Prostate gland (tissue), 2 donors: ENCODE data around the gene POU2F1. TPM values are rescaled to one million over a fixed set of nuclear protein-coding genes. Genes with fewer than 3 reads are reported as not detected.

Experiments
- DNase-seq: peaks from one replicate; pipeline ENCODE4 v3.0.0-alpha.2; 2019; ENCODE audit warnings: low spot score
- H3K27ac ChIP-seq, 2 donors: fragments of 200-600 bp; sonication (generic); 2 replicates each; pipeline ENCODE4 v1.5.1; 2017 to 2019
- H3K27me3 ChIP-seq: fragments of 200-600 bp; sonication (generic); replicated peaks from 2 replicates; pipeline ENCODE4 v1.5.1; 2019; ENCODE audit not compliant: insufficient read depth
- H3K36me3 ChIP-seq, 2 donors: fragments of 200-600 bp; sonication (generic); 1 replicate in 1 of 2; 2 replicates in 1 of 2; pipeline versions ENCODE4 v1.5.1 to v1.8.1; 2017 to 2019
- H3K4me1 ChIP-seq: fragments of 200-600 bp; sonication (generic); replicated peaks from 2 replicates; pipeline ENCODE4 v1.5.1; 2019
- H3K4me3 ChIP-seq, 2 donors: fragments of 200-600 bp; sonication (generic); 2 replicates each; pipeline ENCODE4 v1.5.1; 2017 to 2019
- H3K9me3 ChIP-seq: fragments of 200-600 bp; sonication (generic); 2 replicates; pipeline ENCODE4 v1.5.1; 2017
- POLR2A ChIP-seq: fragments of 450-650 bp; IDR thresholded peaks from one replicate; pipeline ENCODE4 v1.6.1; 2016; ENCODE audit warnings: antibody characterized with exemption, mild to moderate bottlenecking
- POLR2AphosphoS5 ChIP-seq: sonication (generic); formaldehyde crosslinking; IDR thresholded peaks from one replicate; pipeline ENCODE4 v1.6.1; 2017; ENCODE audit warnings: antibody characterized with exemption
- WGBS: methylation state at CpG from one replicate; pipeline ENCODE4 v1.1.5; 2018; 5-methylcytosine and 5-hydroxymethylcytosine counted together
- intact Hi-C: fragments of 100-400 bp; cut with DNase I; formaldehyde crosslinking; loops from one replicate; pipeline ENCODE4 v1.14.2; 2022
- total RNA-seq, 2 donors: library from RNA; depleted of rRNA; stranded (reverse); fragments of >200 nt; gene quantifications; one replicate each; pipeline ENCODE4 v1.1.0, GENCODE V29; 2016
- TF ChIP-seq, protein P1 (sequence below), 4 experiments: fragments of 200-600 bp in 2 of 4; fragments of 450-650 bp in 2 of 4; sonication (generic) in 2 of 4; IDR thresholded peaks; 1 replicate in 3 of 4; 2 replicates in 1 of 4; pipeline ENCODE4 v1.5.1; 2016 to 2019; ENCODE audit warnings: antibody characterized with exemption in 4 of 4, mild to moderate bottlenecking in 2 of 4, moderate library complexity in 2 of 4

Gene POU2F1
- total RNA-seq, 2 donors from 2014 or later, result 10.9 to 26.6 TPM

DNA sequence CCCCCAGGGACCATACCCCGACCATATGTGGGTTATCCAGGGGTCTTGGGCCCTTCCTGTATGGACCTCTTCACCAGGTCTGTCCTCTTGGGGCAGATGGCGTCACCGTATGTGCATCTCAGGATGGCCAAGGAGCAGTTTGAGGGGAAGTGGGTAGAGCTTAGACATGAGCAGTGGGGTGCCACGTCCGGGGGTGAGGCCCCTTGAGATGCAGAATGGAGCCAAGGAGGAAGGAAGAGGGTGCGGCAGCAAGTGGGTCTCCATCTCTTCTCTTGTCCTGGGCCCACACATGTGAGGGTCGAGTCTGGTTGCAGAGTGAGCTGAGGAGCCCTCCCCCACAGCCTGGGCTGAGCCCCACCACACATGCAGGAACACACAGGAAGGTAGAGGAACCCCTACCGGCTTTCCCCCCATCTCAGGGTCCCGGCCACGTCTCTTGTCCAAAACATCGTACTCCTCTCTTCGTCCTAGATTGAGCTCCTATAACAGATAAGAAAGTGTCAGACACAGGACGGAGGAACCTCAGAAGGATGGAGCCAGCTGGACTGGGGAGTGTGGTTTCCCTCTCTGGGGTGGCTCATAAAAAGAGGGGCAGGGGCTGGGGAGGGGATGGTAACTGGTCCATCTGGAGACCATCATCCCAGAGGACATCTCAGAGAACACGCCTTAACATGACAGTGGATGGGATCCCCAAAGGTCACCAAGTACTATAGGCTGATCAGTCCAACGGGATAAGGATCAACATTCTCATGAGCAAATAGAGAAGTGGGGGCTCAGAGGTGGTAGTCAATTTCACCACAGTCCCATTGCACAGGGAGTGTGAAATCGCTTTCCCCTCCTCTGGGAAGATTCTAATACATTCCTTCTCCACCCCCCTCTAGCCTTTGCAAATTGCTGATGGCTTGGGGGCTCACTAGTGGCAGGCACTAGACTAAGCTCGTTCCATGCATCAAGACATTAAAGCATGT lies 217.8 kb downstream of the POU2F1 start:
- 83% methylated on average over 17 of the region's 17 CpGs for WGBS
- no peak overlapping the region for H3K4me3 ChIP-seq
- peaks cover 2% of the 10 kb centered on the region for H3K27me3 ChIP-seq
- intact Hi-C loops, result no loop called here
- TF ChIP-seq POLR2A (no peak), POLR2AphosphoS5 (no peak)
- TF ChIP-seq, protein P1, sequence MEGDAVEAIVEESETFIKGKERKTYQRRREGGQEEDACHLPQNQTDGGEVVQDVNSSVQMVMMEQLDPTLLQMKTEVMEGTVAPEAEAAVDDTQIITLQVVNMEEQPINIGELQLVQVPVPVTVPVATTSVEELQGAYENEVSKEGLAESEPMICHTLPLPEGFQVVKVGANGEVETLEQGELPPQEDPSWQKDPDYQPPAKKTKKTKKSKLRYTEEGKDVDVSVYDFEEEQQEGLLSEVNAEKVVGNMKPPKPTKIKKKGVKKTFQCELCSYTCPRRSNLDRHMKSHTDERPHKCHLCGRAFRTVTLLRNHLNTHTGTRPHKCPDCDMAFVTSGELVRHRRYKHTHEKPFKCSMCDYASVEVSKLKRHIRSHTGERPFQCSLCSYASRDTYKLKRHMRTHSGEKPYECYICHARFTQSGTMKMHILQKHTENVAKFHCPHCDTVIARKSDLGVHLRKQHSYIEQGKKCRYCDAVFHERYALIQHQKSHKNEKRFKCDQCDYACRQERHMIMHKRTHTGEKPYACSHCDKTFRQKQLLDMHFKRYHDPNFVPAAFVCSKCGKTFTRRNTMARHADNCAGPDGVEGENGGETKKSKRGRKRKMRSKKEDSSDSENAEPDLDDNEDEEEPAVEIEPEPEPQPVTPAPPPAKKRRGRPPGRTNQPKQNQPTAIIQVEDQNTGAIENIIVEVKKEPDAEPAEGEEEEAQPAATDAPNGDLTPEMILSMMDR (IDR thresholded peaks at IDR 0.05), result no peak
- H3K36me3 ChIP-seq, result no peaks in the 10 kb centered on the region
- no peaks in the 10 kb centered on the region for H3K9me3 ChIP-seq
- no peak overlapping the region for H3K27ac ChIP-seq
- no peaks in the 10 kb centered on the region for H3K4me1 ChIP-seq
- no peak for DNase-seq

DNA sequence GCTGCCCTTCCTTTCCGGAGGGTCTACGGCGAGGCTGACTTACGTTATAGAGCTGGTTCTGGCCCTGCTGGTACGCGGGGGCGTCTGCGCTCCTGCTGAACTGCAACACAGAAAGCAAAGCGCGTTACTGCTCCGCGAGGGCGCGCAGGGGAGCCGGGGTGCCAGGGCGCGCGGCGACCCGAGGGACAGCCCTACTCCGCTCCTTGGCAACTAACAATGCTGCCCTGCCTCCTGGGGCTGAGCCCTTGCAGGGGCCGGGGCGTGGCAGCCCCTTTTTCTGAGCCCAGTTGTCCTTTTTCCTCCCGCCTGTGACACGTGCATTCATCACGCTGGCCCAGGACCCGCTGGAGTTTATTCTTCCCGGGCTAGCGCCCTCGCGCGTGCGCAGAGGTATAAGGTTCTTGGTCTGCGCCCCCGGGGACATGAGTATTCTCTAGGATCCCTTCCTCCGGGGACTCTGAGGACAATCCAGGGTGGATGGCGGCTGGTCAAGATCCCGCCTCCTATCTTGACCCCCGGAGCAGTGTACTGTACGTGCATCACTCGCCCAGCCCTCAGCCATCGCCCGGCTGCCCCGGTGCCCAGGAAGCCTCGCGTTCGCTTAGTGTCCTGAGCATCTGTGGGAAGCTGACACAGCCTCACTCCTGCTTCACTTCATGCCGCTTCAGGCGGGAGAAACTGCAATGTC lies 218.8 kb downstream of the POU2F1 start:
- H3K4me3 ChIP-seq, result peak overlapping the region; percentile 12 to 22
- no peak overlapping the region for H3K27ac ChIP-seq
- no peaks in the 10 kb centered on the region for H3K9me3 ChIP-seq
- 8% methylated on average over 47 of the region's 49 CpGs for WGBS
- intact Hi-C loops, result no loop called here
- no peak for DNase-seq
- H3K4me1 ChIP-seq, result no peaks in the 10 kb centered on the region
- TF ChIP-seq POLR2A, result no peak
- TF ChIP-seq, protein P1 (IDR thresholded peaks at IDR 0.05), result peak in 2 of 4 experiments; percentile 12 to 14
- H3K27me3 ChIP-seq, result peaks cover 2% of the 10 kb centered on the region
- no peaks in the 10 kb centered on the region for H3K36me3 ChIP-seq

DNA sequence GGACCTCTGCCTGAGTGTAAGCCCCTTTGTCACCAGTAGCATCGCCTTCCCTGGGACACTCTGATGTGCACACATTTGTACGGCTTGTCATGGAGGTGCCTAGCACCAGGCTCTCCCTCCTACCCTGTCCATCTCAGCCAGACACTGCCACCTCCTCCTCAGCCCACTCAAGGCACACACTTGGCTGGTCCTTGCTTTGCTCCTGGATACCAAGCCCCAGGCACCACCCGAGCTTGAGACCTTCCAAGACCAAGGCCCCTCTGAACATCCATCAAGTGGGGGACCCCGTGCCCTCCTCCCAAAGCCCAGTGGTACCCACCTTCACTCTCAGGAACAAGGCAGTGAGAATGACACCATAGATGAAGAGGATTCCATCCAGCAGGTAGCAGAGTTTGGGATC lies 219.7 kb downstream of the POU2F1 start:
- intact Hi-C loops, result loop anchor here (5.0 kb wide), 2 partner anchors 92 to 173 kb away; no protein-coding TSS in a partner anchor
- no peak overlapping the region for H3K4me3 ChIP-seq
- no peaks in the 10 kb centered on the region for H3K4me1 ChIP-seq
- H3K27me3 ChIP-seq, result peaks cover 2% of the 10 kb centered on the region
- no peak for DNase-seq
- no peak overlapping the region for H3K27ac ChIP-seq
- no peaks in the 10 kb centered on the region for H3K9me3 ChIP-seq
- TF ChIP-seq POLR2A (no peak), POLR2AphosphoS5 (no peak)
- TF ChIP-seq, protein P1 (IDR thresholded peaks at IDR 0.05), result no peak
- no peaks in the 10 kb centered on the region for H3K36me3 ChIP-seq
- 98% methylated on average over 4 of the region's 4 CpGs for WGBS

DNA sequence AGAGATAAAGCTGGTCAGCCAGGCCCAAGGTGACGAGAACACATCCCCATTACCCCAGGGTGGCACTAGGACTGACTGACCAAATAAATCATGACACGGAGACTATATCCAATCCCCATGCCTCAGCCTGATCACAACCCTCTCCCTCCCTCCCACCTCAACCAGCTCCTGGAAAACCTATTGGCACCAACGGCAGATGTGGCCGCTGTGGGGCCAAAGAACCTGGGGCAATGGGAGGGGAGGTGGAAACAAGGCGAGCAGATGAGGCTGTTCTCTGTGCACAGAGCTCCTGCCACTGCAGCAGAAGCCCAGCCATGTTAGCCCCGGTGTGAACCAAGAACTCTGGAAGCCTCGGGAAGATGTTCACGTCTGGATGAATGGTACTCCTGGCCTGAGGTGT lies 220.1 kb downstream of the POU2F1 start:
- no peaks in the 10 kb centered on the region for H3K4me1 ChIP-seq
- intact Hi-C loops, result loop anchor here (5.0 kb wide), 2 partner anchors 92 to 173 kb away; no protein-coding TSS in a partner anchor
- DNase-seq, result no peak
- H3K27me3 ChIP-seq, result peaks cover 2% of the 10 kb centered on the region
- H3K27ac ChIP-seq, result no peak overlapping the region
- 97% methylated on average over 8 of the region's 8 CpGs for WGBS
- no peaks in the 10 kb centered on the region for H3K9me3 ChIP-seq
- TF ChIP-seq POLR2A (no peak), POLR2AphosphoS5 (no peak)
- TF ChIP-seq, protein P1 (IDR thresholded peaks at IDR 0.05), result no peak
- H3K36me3 ChIP-seq, result no peaks in the 10 kb centered on the region
- no peak overlapping the region for H3K4me3 ChIP-seq
